A673 (cell line): ENCODE measurements around the gene KLHL10.

Source experiments
- CTCF ChIP-seq: fragments of 300-800, 200-600 bp; sonication (generic); conservative IDR thresholded peaks from 2 replicates; pipeline ENCODE4 v1.5.1; 2017; ENCODE audit warnings: low read depth, mild to moderate bottlenecking, antibody characterized with exemption, low read length, moderate library complexity, mixed read lengths
- EZH2 ChIP-seq: fragments of 200-600 bp; sonication (generic); IDR thresholded peaks from 2 replicates; pipeline ENCODE4 v1.6.1; 2017; ENCODE audit warnings: borderline replicate concordance, low read depth, mild to moderate bottlenecking, mixed read lengths, antibody characterized with exemption, low read length; ENCODE audit not compliant: poor library complexity, severe bottlenecking

GRCh38 chr17:41806685-41807445, 30.8 kb upstream of the KLHL10 start:
- no peak for TF ChIP-seq CTCF
- TF ChIP-seq EZH2 = no peak
